GM19099 (cell line): ENCODE data around the gene HNRNPR.

ENCODE experiments used
- POLR2A ChIP-seq: IDR thresholded peaks from 3 replicates; pipeline ENCODE4 v1.6.1; 2011; ENCODE audit warnings: low read depth; ENCODE audit not compliant: insufficient read length; ENCODE audit errors: extremely low read depth

The HNRNPR gene

DNA sequence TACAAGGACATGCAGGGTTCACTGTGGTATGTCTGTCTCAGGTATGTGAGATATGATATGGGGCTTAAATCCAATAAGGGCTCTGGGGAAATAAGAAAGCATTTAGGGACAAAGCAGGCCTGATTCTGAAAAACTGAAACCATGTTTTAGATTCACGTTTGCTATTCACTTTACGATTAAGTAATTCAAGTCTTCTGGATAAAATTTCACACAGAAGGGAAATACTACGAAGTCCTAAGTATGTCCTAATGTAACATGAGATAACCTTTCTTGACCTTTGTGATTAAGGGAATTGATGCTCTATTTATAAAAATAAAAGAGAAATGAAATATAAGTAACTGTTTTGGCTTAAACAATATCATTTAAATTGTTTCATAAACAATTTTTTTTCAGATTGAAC is 55.4 kb downstream of the HNRNPR start:
- TF ChIP-seq POLR2A, result no peak

DNA sequence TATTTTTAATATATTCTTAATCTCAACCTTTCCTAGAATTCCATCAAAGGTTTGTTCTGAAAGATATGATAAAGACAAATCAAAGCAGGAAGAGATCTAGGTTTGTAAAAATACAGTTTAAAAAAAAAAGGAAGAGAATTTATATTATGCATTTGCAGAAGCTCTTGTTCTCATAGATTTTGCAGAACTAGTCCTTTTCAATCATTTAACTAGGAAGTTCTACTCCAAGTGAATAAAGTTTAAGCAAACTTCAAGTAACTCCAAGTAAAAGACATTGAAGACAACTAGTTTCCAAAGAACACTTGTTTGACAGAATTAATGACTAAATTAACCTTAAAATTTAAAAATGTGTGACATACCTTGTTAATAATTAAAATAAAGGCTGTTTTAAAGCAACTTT is 55.9 kb downstream of the HNRNPR start:
- TF ChIP-seq POLR2A, result no peak

GRCh38 chr1:23286401-23286800 is 57.7 kb downstream of the HNRNPR start:
- TF ChIP-seq POLR2A, result no peak

DNA sequence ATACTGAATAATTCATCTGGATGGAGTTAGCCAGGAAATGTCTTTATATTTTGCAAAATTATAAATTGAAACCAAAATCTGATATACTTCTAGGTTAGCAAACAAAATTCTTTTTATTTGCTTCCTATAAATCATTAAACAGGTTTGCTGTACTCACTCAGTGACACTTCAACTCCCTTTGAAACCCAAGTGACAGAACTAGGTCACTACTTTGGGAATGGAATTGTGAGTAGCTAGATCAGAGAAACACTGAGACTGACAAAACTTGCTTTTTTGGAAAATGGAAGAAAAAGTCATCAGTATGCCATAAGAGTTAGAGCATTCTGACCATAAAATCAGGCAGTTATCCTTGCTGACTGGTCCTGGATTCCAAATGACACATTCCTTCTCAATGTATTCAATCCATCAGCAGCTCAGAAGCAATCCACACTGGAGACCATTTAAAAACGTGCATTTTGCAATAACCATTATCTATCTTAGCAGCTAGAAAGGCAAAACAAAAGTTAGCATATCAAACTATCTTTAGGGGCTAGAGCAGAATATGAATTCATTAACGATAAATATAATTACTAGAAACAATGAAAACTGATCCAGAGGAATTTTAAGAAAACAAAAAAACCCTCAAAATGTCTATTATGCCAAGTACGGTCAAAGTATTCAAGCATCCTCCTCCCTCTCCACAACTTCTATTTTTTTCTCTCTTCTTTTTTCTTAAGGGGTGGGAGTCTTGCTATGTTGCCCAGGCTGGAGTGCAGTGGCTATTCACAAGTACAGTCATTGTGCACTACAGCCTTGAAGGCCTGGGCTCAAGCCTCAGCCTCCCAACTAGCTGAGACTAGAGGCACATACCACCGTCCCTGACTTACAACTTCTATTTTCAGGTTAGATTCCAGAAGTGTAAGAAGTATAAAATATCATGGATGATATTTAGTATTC is 60.1 kb downstream of the HNRNPR start:
- no peak for TF ChIP-seq POLR2A

GRCh38 chr1:23282957-23283356 is 61.1 kb downstream of the HNRNPR start:
- TF ChIP-seq POLR2A, result no peak

DNA sequence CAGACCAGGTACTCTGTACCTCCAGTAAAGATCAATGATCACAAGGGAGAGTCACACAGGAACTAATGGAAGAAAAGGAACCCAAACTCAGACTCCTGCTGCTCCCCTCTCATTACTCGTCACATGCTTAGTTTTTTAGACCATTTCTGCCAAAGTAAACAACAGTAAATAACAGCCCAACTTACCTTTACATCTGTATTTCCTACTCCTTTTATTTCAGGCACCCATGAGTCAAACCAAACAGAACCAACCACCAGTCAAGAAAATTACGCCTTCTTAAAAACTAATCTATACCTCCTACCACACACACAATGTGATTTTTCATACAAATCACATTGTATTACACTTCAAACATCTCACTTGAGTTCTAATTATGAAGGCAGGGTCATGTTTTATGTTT is 65.4 kb downstream of the HNRNPR start:
- TF ChIP-seq POLR2A, result no peak

DNA sequence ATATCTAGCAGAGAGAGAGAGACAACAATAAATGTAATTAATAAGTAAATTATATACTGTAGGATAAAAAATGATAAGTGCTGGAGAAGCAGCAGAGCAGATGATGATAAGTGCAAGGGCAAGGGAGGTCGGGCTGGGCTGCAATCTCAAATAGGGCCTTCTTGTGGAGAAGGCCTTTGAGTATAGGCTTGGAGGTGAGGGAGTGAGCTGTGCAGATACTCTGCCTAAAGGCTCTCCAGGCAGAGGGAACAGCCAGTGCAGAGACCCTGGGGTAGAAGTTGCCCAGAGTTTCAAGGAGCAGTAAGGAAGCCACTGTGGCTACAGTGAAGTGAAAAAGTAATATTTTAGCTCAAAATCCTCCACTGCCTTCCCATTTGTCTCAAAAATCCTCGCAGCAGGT is 67.6 kb downstream of the HNRNPR start:
- no peak for TF ChIP-seq POLR2A

- no peak for TF ChIP-seq POLR2A
Observed at GRCh38 chr1:23274134-23274505, 70.0 kb downstream of the HNRNPR start.

GRCh38 chr1:23273450-23274133 is 70.5 kb downstream of the HNRNPR start:
- TF ChIP-seq POLR2A, result no peak

GRCh38 chr1:23263380-23263887 is 80.7 kb downstream of the HNRNPR start:
- no peak for TF ChIP-seq POLR2A
